NB4 (cell line): ENCODE data around the gene C2orf68.
A peak's percentile ranks its signal among the peaks of the same experiment; 100 is the strongest.

ENCODE experiments used
- DNase-seq: peaks from one replicate; pipeline ENCODE4 v3.0.0; 2010; ENCODE audit warnings: low read depth
- H3K4me3 ChIP-seq: one replicate; pipeline ENCODE4 v1.5.1; 2011; ENCODE audit warnings: mild to moderate bottlenecking, low read depth, low read length, moderate library complexity
- CTCF ChIP-seq: IDR thresholded peaks from one replicate; pipeline ENCODE4 v1.5.1; 2012; ENCODE audit warnings: low read depth, low read length
- MAX ChIP-seq: IDR thresholded peaks from 2 replicates; pipeline ENCODE4 v1.6.1; 2011; ENCODE audit warnings: low read depth, low read length
- MYC ChIP-seq: IDR thresholded peaks from 2 replicates; pipeline ENCODE4 v1.6.1; 2011; ENCODE audit warnings: low read depth, low read length
- POLR2A ChIP-seq: IDR thresholded peaks from 2 replicates; pipeline ENCODE4 v1.6.1; 2011; ENCODE audit warnings: mild to moderate bottlenecking; ENCODE audit not compliant: insufficient read length; ENCODE audit errors: extremely low read depth

The C2orf68 gene

GRCh38 chr2:85656468-85656867 lies 44.6 kb upstream of the C2orf68 start:
- TF ChIP-seq POLR2A, result no peak
- TF ChIP-seq CTCF, result no peak
- no peak for TF ChIP-seq MAX
- TF ChIP-seq MYC, result no peak
- no peak for DNase-seq
- no peak overlapping the region for H3K4me3 ChIP-seq

GRCh38 chr2:85655961-85656417 lies 44.1 kb upstream of the C2orf68 start:
- H3K4me3 ChIP-seq, result no peak overlapping the region
- TF ChIP-seq CTCF (no peak), MYC (no peak), POLR2A (no peak), MAX (no peak)
- no peak for DNase-seq

- H3K4me3 ChIP-seq, result no peak overlapping the region
- DNase-seq, result peak; percentile 58
- TF ChIP-seq MAX (peak; percentile 27; the same call in 1 of the 2 replicates), MYC (no peak)
Observed at GRCh38 chr2:85653996-85654395, 42.1 kb upstream of the C2orf68 start.

- no peak for DNase-seq
- no peak overlapping the region for H3K4me3 ChIP-seq
- TF ChIP-seq MYC (no peak), CTCF (no peak), POLR2A (no peak), MAX (no peak)
Observed at GRCh38 chr2:85652056-85652455, 40.2 kb upstream of the C2orf68 start.

- TF ChIP-seq CTCF (no peak), POLR2A (no peak), MAX (no peak), MYC (no peak)
- H3K4me3 ChIP-seq, result no peak overlapping the region
- no peak for DNase-seq
Observed at GRCh38 chr2:85651097-85651496, 39.2 kb upstream of the C2orf68 start.

GRCh38 chr2:85650456-85650855 lies 38.6 kb upstream of the C2orf68 start:
- TF ChIP-seq MYC (no peak), CTCF (no peak)
- H3K4me3 ChIP-seq, result no peak overlapping the region
- no peak for DNase-seq
